GM20431 (cell line): ENCODE measurements around the gene SH3D19.
"Not testable (repeated sequence)": the region's sequence is repeated elsewhere in the genome, so short reads cannot be mapped to it uniquely, and the experiment has no call there.

Experiments used
- in situ Hi-C: fragments of 300-500 bp; cut with MseI, MboI; formaldehyde crosslinking; loops from one replicate; pipeline ENCODE4 v1.15.0; 2020; ENCODE audit warnings: low sequenced_read_pairs; ENCODE audit not compliant: unreplicated experiment

Gene SH3D19

GRCh38 chr4:151291485-151291884, 33.9 kb downstream of the SH3D19 start:
- in situ Hi-C loops = no loop called here

- in situ Hi-C loops = no loop called here
Observed at GRCh38 chr4:151287409-151287808, 38.0 kb downstream of the SH3D19 start.

GRCh38 chr4:151284534-151285245, 40.7 kb downstream of the SH3D19 start:
- in situ Hi-C loops = no loop called here

GRCh38 chr4:151276787-151277562, 48.4 kb downstream of the SH3D19 start, which contains the start of gene PRSS48:
Gene PRSS48, plus strand, starts transcription at chr4:151277161. Its CDS starts 12 bp downstream, at chr4:151277173.
- in situ Hi-C loops = no loop called here

- in situ Hi-C loops = not testable (repeated sequence)
Observed at GRCh38 chr4:151268905-151269304, 56.5 kb downstream of the SH3D19 start.

- in situ Hi-C loops = no loop called here
Observed at GRCh38 chr4:151267822-151268535, 57.4 kb downstream of the SH3D19 start.

GRCh38 chr4:151267104-151267503, 58.3 kb downstream of the SH3D19 start:
- in situ Hi-C loops = no loop called here

- in situ Hi-C loops = no loop called here
Observed at GRCh38 chr4:151266497-151266896, 58.9 kb downstream of the SH3D19 start.

GRCh38 chr4:151263455-151263854, 62.0 kb downstream of the SH3D19 start:
- in situ Hi-C loops = no loop called here

- in situ Hi-C loops = no loop called here
Observed at GRCh38 chr4:151260526-151260925, 64.9 kb downstream of the SH3D19 start.

- in situ Hi-C loops = no loop called here
Observed at GRCh38 chr4:151259752-151260151, 65.7 kb downstream of the SH3D19 start.

- in situ Hi-C loops = no loop called here
Observed at GRCh38 chr4:151257704-151258103, 67.7 kb downstream of the SH3D19 start.

GRCh38 chr4:151256134-151256533, 69.3 kb downstream of the SH3D19 start:
- in situ Hi-C loops = no loop called here

- in situ Hi-C loops = not testable (repeated sequence)
Observed at GRCh38 chr4:151255680-151256079, 69.7 kb downstream of the SH3D19 start.

GRCh38 chr4:151255226-151255625, 70.2 kb downstream of the SH3D19 start:
- in situ Hi-C loops = not testable (repeated sequence)

- in situ Hi-C loops = no loop called here
Observed at GRCh38 chr4:151251603-151252304, 73.7 kb downstream of the SH3D19 start.

- in situ Hi-C loops = no loop called here
Observed at GRCh38 chr4:151250706-151251105, 74.7 kb downstream of the SH3D19 start.

GRCh38 chr4:151248519-151248918, 76.9 kb downstream of the SH3D19 start:
- in situ Hi-C loops = no loop called here

GRCh38 chr4:151247395-151247794, 78.0 kb downstream of the SH3D19 start:
- in situ Hi-C loops = no loop called here

GRCh38 chr4:151246742-151247141, 78.7 kb downstream of the SH3D19 start:
- in situ Hi-C loops = no loop called here
